ENCODE results near the gene ARFGEF3. TPM values are rescaled to one million over a fixed set of nuclear protein-coding genes. Genes with fewer than 3 reads are reported as not detected.

ARFGEF3 gene
- total RNA-seq, 1 donor from 2014 or later, result 24.0 TPM

GRCh38 chr6:138157986-138158638, 3.6 kb upstream of the ARFGEF3 start:
- H3K4me3 Mint-ChIP-seq, result no peak overlapping the region
- H3K27me3 Mint-ChIP-seq, result peaks cover 47% of the 10 kb centered on the region
- H3K36me3 Mint-ChIP-seq, result no peaks in the 10 kb centered on the region

DNA sequence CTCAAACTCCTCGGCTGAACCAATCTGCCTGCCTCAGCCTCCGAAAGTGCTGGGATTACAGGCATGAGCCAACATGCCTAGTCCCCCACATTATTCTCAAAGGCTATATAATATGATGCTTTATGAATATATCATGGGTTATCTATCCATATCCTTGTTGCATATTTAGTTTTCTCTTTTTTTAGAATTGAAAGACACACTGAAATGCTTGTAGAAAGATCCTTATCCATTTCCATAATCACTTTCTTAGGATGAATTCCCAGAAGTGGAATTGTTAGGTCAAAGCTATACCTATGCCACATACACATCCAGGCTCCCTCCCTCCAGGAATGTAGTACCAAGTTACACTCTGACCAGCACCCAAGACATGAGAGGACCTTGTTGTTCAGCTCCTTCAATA, 2.5 kb upstream of the ARFGEF3 start:
- H3K36me3 Mint-ChIP-seq, result no peaks in the 10 kb centered on the region
- peaks cover 58% of the 10 kb centered on the region for H3K27me3 Mint-ChIP-seq
- H3K27ac Mint-ChIP-seq, result peak overlapping the region; percentile 59
- no peaks in the 10 kb centered on the region for H3K9me3 Mint-ChIP-seq
- peaks cover 13% of the 10 kb centered on the region for H3K4me1 Mint-ChIP-seq (ENCODE audit: unreplicated experiment)
- TF ChIP-seq, protein P1, sequence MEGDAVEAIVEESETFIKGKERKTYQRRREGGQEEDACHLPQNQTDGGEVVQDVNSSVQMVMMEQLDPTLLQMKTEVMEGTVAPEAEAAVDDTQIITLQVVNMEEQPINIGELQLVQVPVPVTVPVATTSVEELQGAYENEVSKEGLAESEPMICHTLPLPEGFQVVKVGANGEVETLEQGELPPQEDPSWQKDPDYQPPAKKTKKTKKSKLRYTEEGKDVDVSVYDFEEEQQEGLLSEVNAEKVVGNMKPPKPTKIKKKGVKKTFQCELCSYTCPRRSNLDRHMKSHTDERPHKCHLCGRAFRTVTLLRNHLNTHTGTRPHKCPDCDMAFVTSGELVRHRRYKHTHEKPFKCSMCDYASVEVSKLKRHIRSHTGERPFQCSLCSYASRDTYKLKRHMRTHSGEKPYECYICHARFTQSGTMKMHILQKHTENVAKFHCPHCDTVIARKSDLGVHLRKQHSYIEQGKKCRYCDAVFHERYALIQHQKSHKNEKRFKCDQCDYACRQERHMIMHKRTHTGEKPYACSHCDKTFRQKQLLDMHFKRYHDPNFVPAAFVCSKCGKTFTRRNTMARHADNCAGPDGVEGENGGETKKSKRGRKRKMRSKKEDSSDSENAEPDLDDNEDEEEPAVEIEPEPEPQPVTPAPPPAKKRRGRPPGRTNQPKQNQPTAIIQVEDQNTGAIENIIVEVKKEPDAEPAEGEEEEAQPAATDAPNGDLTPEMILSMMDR (conservative IDR thresholded peaks at IDR 0.05), result no peak
- no peak overlapping the region for H3K4me3 Mint-ChIP-seq
- no peak for DNase-seq (ENCODE audit: extremely low spot score, unreplicated experiment)

More at GRCh38 chr6:138157986-138158638, 3.6 kb upstream of the ARFGEF3 start:
- no peak for DNase-seq (ENCODE audit: extremely low spot score, unreplicated experiment)
- Mint-ChIP-seq H3K27ac (no peak overlapping the region), H3K9me3 (no peaks in the 10 kb centered on the region), H3K4me1 (ENCODE audit: unreplicated experiment) (peaks cover 13% of the 10 kb centered on the region)
- TF ChIP-seq, protein P1 (conservative IDR thresholded peaks at IDR 0.05), result no peak

- peaks cover 58% of the 10 kb centered on the region for H3K27me3 Mint-ChIP-seq
- H3K4me1 Mint-ChIP-seq (ENCODE audit: unreplicated experiment), result peaks cover 13% of the 10 kb centered on the region
- TF ChIP-seq, protein P1 (conservative IDR thresholded peaks at IDR 0.05), result no peak
- peak overlapping the region; percentile 50 for H3K27ac Mint-ChIP-seq
- H3K36me3 Mint-ChIP-seq, result no peaks in the 10 kb centered on the region
- no peak for DNase-seq (ENCODE audit: extremely low spot score, unreplicated experiment)
- no peaks in the 10 kb centered on the region for H3K9me3 Mint-ChIP-seq
- H3K4me3 Mint-ChIP-seq, result peak overlapping the region; percentile 84
These were observed 1.2 kb upstream of the ARFGEF3 start for GRCh38 chr6:138160329-138161087.

DNA sequence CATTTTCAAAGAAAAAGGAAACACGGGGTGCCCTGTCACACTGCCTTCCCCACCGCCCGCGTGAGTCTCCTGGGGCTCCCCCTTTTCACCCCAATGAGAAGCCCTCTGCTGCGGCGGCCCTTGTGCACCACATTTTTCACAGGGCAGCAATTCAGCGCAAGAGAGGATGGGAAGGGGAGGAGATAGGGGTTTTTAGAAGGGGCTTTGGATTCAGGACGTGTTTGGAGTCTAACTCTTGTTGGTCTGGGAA, 726 bp upstream of the ARFGEF3 start:
- TF ChIP-seq, protein P1 (conservative IDR thresholded peaks at IDR 0.05), result no peak
- Mint-ChIP-seq H3K27me3 (peaks cover 58% of the 10 kb centered on the region), H3K27ac (peak overlapping the region; percentile 50), H3K36me3 (no peaks in the 10 kb centered on the region), H3K4me1 (ENCODE audit: unreplicated experiment) (peaks cover 13% of the 10 kb centered on the region), H3K9me3 (no peaks in the 10 kb centered on the region), H3K4me3 (peak overlapping the region; percentile 84)
- no peak for DNase-seq (ENCODE audit: extremely low spot score, unreplicated experiment)

DNA sequence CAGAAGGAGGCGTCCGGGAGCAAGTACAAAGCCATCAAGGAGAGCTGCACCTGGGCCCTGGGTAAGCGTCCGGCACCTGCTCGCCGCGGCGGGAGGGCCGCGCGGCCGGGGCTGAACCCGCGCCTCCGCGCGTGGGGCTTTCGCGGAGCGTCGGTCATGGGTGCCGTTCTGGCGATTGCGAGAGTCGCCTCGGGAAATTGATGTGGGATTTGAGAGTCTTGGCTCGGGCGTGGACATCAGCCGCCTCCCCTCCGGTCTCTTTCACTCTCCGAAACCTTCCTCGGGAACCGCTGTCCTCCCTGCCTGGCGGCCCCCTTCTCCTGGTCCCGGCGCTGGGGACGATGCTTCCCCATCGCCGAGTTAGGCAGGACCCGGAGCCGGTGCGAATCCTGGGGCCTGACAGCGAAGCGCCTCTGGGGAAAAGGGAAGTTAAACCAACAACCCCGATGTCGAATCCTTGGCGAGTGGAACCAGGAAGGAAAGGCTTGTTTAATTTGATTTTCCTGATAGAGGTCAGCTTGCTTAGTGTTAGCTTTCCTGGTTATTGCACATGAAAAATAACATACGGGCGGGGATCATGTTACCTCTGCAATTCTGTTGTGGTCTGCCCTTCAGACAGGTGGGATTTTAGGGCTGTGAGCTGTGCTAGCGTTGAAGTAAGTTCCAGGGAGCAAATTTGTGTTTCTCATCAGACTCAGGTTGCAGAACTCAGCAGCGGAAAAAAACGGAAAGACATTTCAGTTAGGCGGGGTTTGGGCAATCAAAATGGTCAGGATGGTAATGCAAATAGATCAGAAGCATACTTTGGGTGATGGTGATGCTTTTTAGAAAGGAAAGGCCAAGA, 594 bp downstream of the ARFGEF3 start:
- H3K27ac Mint-ChIP-seq, result peak overlapping the region; percentile 58
- H3K9me3 Mint-ChIP-seq, result no peaks in the 10 kb centered on the region
- H3K4me1 Mint-ChIP-seq (ENCODE audit: unreplicated experiment), result peaks cover 13% of the 10 kb centered on the region
- H3K36me3 Mint-ChIP-seq, result no peaks in the 10 kb centered on the region
- TF ChIP-seq, protein P1 (conservative IDR thresholded peaks at IDR 0.05), result no peak
- peak overlapping the region; percentile 87 for H3K4me3 Mint-ChIP-seq
- H3K27me3 Mint-ChIP-seq, result peaks cover 58% of the 10 kb centered on the region
- no peak for DNase-seq (ENCODE audit: extremely low spot score, unreplicated experiment)

Measured in type B pancreatic cell (in vitro differentiated cells).